Endothelial cell of umbilical vein (primary cell): Measurements from ENCODE around the gene PTTG1. TPM values are rescaled to one million over a fixed set of nuclear protein-coding genes. Genes with fewer than 3 reads are reported as not detected.

Experiments
- BruUV-seq: library from RNA; stranded (reverse); fragments of 400-500 nt; replicated peaks from 2 replicates; lab custom pipeline; 2021; lab: Mats Ljungman, UMichigan
- CTCF ChIA-PET: fragments of 300-600, 350-600 bp; sonication (Branson Sonifier 250); formaldehyde crosslinking; loops from one replicate; lab custom pipeline; 2021; ENCODE audit warnings: antibody characterized with exemption, inconsistent platforms; lab: Charles Lee
- POLR2A ChIA-PET: fragments of 300-600, 350-600 bp; sonication (Branson Sonifier 250); formaldehyde crosslinking; loops from one replicate; lab custom pipeline; 2021; ENCODE audit warnings: antibody characterized with exemption, inconsistent platforms; lab: Charles Lee
- DNase-seq: peaks from one replicate; pipeline ENCODE4 v3.0.0-alpha.2; 2011; ENCODE audit warnings: low read depth, low spot score
- FAIRE-seq: peaks from 2 replicates; lab custom pipeline; 2011; peaks lifted over from hg19 to GRCh38; lab: Jason Lieb, UNC
- H2AFZ ChIP-seq: 2 replicates; pipeline ENCODE4 v1.6.0; 2012; ENCODE audit warnings: low read depth, low read length, control low read depth, inconsistent platforms
- H3K27ac ChIP-seq: 2 replicates; pipeline ENCODE4 v1.5.1; 2011; ENCODE audit warnings: low read depth, mild to moderate bottlenecking, control low read depth, low read length, moderate library complexity; ENCODE audit not compliant: insufficient read depth
- H3K27me3 ChIP-seq, 2 experiments: 2 replicates each; pipeline versions ENCODE4 v1.6.0 to v1.6.1; 2011; ENCODE audit warnings: low read length in 2 of 2, mixed read lengths in 1 of 2; ENCODE audit not compliant: control insufficient read depth in 2 of 2, insufficient read depth in 2 of 2
- H3K36me3 ChIP-seq, 2 experiments: 2 replicates in 1 of 2; 3 replicates in 1 of 2; pipeline ENCODE4 v1.5.1; 2011; ENCODE audit warnings: low read length in 2 of 2, mild to moderate bottlenecking in 1 of 2, moderate library complexity in 1 of 2; ENCODE audit not compliant: control insufficient read depth in 2 of 2, insufficient read depth in 2 of 2; ENCODE audit errors: extremely low read depth in 1 of 2
- H3K4me1 ChIP-seq: 3 replicates; pipeline ENCODE4 v1.5.1; 2011; ENCODE audit warnings: mild to moderate bottlenecking, low read length; ENCODE audit not compliant: control insufficient read depth, insufficient read depth; ENCODE audit errors: extremely low read depth
- H3K4me2 ChIP-seq: 2 replicates; pipeline ENCODE4 v1.6.1; 2011; ENCODE audit warnings: low read length, control low read depth, mixed read lengths; ENCODE audit not compliant: insufficient read depth
- H3K4me3 ChIP-seq, 3 experiments: fragments of 200-600 bp in 1 of 3; sonication (generic), shearing (Covaris generic) in 1 of 3; replicated peaks in 1 of 3; 2 replicates each; pipeline ENCODE4 v1.5.1; 2011 to 2016; ENCODE audit warnings: control low read depth in 3 of 3, low read length in 3 of 3, mild to moderate bottlenecking in 2 of 3, inconsistent platforms in 1 of 3, low read depth in 1 of 3, moderate library complexity in 1 of 3; ENCODE audit not compliant: insufficient read depth in 1 of 3
- H3K79me2 ChIP-seq: 2 replicates; pipeline ENCODE4 v1.6.0; 2012; ENCODE audit warnings: low read length, inconsistent platforms; ENCODE audit not compliant: control insufficient read depth, insufficient read depth
- H3K9ac ChIP-seq: replicated peaks from 2 replicates; pipeline ENCODE3; 2011; ENCODE audit warnings: low read length, control low read depth; ENCODE audit not compliant: insufficient read depth; ENCODE audit errors: extremely low read depth
- H3K9me1 ChIP-seq: replicated peaks from 3 replicates; pipeline ENCODE4 v1.6.0; 2011; ENCODE audit warnings: mild to moderate bottlenecking, low read length; ENCODE audit not compliant: control insufficient read depth, insufficient read depth; ENCODE audit errors: extremely low read depth
- H3K9me3 ChIP-seq: replicated peaks from 2 replicates; pipeline ENCODE4 v1.5.1; 2012; ENCODE audit warnings: low read length, inconsistent platforms; ENCODE audit not compliant: control insufficient read depth, insufficient read depth
- H4K20me1 ChIP-seq: replicated peaks from 2 replicates; pipeline ENCODE3; 2011; ENCODE audit warnings: mild to moderate bottlenecking, low read length; ENCODE audit not compliant: control insufficient read depth, insufficient read depth; ENCODE audit errors: extremely low read depth
- CTCF ChIP-seq, 2 donors: IDR thresholded peaks; 1 replicate in 1 of 2; 2 replicates in 1 of 2; pipeline ENCODE4 v1.5.1; 2011; ENCODE audit warnings: low read length in 2 of 2, mild to moderate bottlenecking in 2 of 2, moderate library complexity in 2 of 2, control low read depth in 1 of 2, inconsistent platforms in 1 of 2, low read depth in 1 of 2; ENCODE audit not compliant: insufficient read depth in 1 of 2; ENCODE audit errors: extremely low read depth in 1 of 2
- EZH2 ChIP-seq: IDR thresholded peaks from 2 replicates; pipeline ENCODE4 v1.6.1; 2012; ENCODE audit warnings: borderline replicate concordance, low read depth, mild to moderate bottlenecking, moderate library complexity, low read length, inconsistent platforms; ENCODE audit not compliant: severe bottlenecking
- FOS ChIP-seq: IDR thresholded peaks from 2 replicates; pipeline ENCODE4 v1.6.1; 2011; ENCODE audit warnings: mild to moderate bottlenecking, low read length, moderate library complexity, borderline replicate concordance; ENCODE audit not compliant: insufficient read depth
- GATA2 ChIP-seq: IDR thresholded peaks from 2 replicates; pipeline ENCODE4 v1.7.0; 2011; ENCODE audit warnings: low read depth, mild to moderate bottlenecking, moderate library complexity, mixed read lengths, low read length; ENCODE audit not compliant: insufficient read length, insufficient read depth
- JUN ChIP-seq: IDR thresholded peaks from 2 replicates; pipeline ENCODE4 v1.6.1; 2011; ENCODE audit warnings: borderline replicate concordance, low read depth; ENCODE audit not compliant: insufficient read length, insufficient read depth
- MAX ChIP-seq: IDR thresholded peaks from 2 replicates; pipeline ENCODE4 v1.6.1; 2011; ENCODE audit not compliant: insufficient read depth, insufficient read length
- MYC ChIP-seq: IDR thresholded peaks from one replicate; pipeline ENCODE4 v1.6.1; 2011; ENCODE audit warnings: mild to moderate bottlenecking, low read depth, low read length
- POLR2A ChIP-seq: IDR thresholded peaks from 2 replicates; pipeline ENCODE4 v1.6.1; 2012; ENCODE audit warnings: low read depth, mild to moderate bottlenecking, control low read depth, low read length
- POLR2AphosphoS5 ChIP-seq: IDR thresholded peaks from 2 replicates; pipeline ENCODE4 v1.6.1; 2012; ENCODE audit warnings: low read depth, mild to moderate bottlenecking, control low read depth, low read length, moderate library complexity; ENCODE audit not compliant: insufficient read depth
- dilution Hi-C: fragments of 300-500 bp; cut with MboI; formaldehyde crosslinking; loops from one replicate; pipeline ENCODE4 v1.15.0; 2019; ENCODE audit warnings: low sequenced_read_pairs; ENCODE audit not compliant: extremely low pct_ligation_motif_present
- intact Hi-C: fragments of 100-400 bp; cut with micrococcal nuclease; formaldehyde crosslinking; loops from one replicate; pipeline ENCODE4 v1.10.0; 2022
- polyA plus RNA-seq, 4 experiments: library from polyadenylated mRNA; depleted of rRNA in 3 of 4; stranded (reverse) in 3 of 4; unstranded in 1 of 4; fragments of >200 nt; gene quantifications; 2 replicates each; pipeline versions ENCODE4 v1.2.1 to v1.2.3, GENCODE V29; 2011 to 2012; ENCODE audit warnings: missing spikeins in 1 of 4
- total RNA-seq: library from RNA; stranded (reverse); gene quantifications from 2 replicates; pipeline ENCODE4 v1.2.3, GENCODE V29; 2021

PTTG1 gene
- total and polyA plus RNA-seq, 2 donors (not counting 3 experiments of a cell fraction or from before 2014, with no cell fraction given): 140 to 157 TPM

GRCh38 chr5:160437271-160437670, 15.6 kb downstream of the PTTG1 start:
- Histone ChIP-seq H3K36me3 (no peaks in the 10 kb centered on the region), H3K9me3 (no peaks in the 10 kb centered on the region), H2AFZ (no peak overlapping the region), H3K4me1 (peaks cover 10% of the 10 kb centered on the region), H3K27ac (no peak overlapping the region), H3K9ac (no peak overlapping the region), H3K4me3 (no peak overlapping the region), H4K20me1 (no peaks in the 10 kb centered on the region), H3K4me2 (no peak overlapping the region), H3K79me2 (no peaks in the 10 kb centered on the region), H3K9me1 (no peaks in the 10 kb centered on the region), H3K27me3 (peaks cover 0 to 6% of the 10 kb centered on the region in 2 experiments)
- dilution Hi-C loops (no loop called here), intact Hi-C loops (loop anchor here (5.0 kb wide), 1 partner anchor 195 kb away; no protein-coding TSS in a partner anchor)
- DNase-seq: no peak
- no peak for FAIRE-seq
- no peak for TF ChIP-seq POLR2A
- no peak for TF ChIP-seq MAX
- no peak for TF ChIP-seq FOS
- TF ChIP-seq MYC: no peak
- no peak for TF ChIP-seq GATA2
- TF ChIP-seq JUN: no peak
- no peak for TF ChIP-seq POLR2AphosphoS5
- no peak for TF ChIP-seq EZH2
- no peak for TF ChIP-seq CTCF (IDR thresholded peaks at IDR 0.05; ENCODE audit: extremely low read depth in 1 of 2, insufficient read depth in 1 of 2, low read depth in 1 of 2, low read length in 2 of 2)
- ChIA-PET CTCF (interaction anchor here (0.8 to 4.0 kb wide), 6 partner anchors 8 to 70 kb away, joined by 3 to 117 read pairs (median 30); partner anchors contain the start of gene PTTG1), POLR2A (no interaction called here)
- BruUV-seq: no TSS peak
